Glutamatergic neuron (in vitro differentiated cells): ENCODE results near the gene LMAN1L. TPM values are rescaled to one million over a fixed set of nuclear protein-coding genes. Genes with fewer than 3 reads are reported as not detected.

Experiments used
- DNase-seq: peaks from one replicate; pipeline ENCODE4 v3.0.0; 2022
- H3K27ac Mint-ChIP-seq: one replicate; pipeline ENCODE4 v1.8.0; 2020; ENCODE audit warnings: mild to moderate bottlenecking, mixed read lengths, inconsistent platforms; ENCODE audit not compliant: unreplicated experiment
- H3K27me3 Mint-ChIP-seq: one replicate; pipeline ENCODE4 v1.8.0; 2020; ENCODE audit warnings: mild to moderate bottlenecking, moderate library complexity, mixed read lengths, inconsistent platforms; ENCODE audit not compliant: unreplicated experiment
- H3K36me3 Mint-ChIP-seq: one replicate; pipeline ENCODE4 v1.8.0; 2020; ENCODE audit warnings: mild to moderate bottlenecking, mixed read lengths, inconsistent platforms; ENCODE audit not compliant: unreplicated experiment
- H3K4me1 Mint-ChIP-seq: one replicate; pipeline ENCODE4 v1.8.0; 2020; ENCODE audit warnings: mild to moderate bottlenecking, low read depth, mixed read lengths, inconsistent platforms; ENCODE audit not compliant: unreplicated experiment
- H3K4me3 Mint-ChIP-seq: one replicate; pipeline ENCODE4 v1.8.0; 2020; ENCODE audit warnings: mild to moderate bottlenecking, mixed read lengths, inconsistent platforms; ENCODE audit not compliant: unreplicated experiment
- H3K9me3 Mint-ChIP-seq: one replicate; pipeline ENCODE4 v1.8.0; 2020; ENCODE audit warnings: mild to moderate bottlenecking, moderate library complexity, mixed read lengths, inconsistent platforms; ENCODE audit not compliant: unreplicated experiment
- total RNA-seq: library from RNA; stranded (reverse); fragmentation: NEBNext Ultra II Directional; extraction: Animal tissue kit (Norgen Biotek cat#: 25700); gene quantifications from one replicate; pipeline ENCODE4 v1.2.1, GENCODE V29; 2021; ENCODE audit not compliant: unreplicated experiment
- TF ChIP-seq, protein P1 (sequence below): fragments of 200-600 bp; sonication (generic); IDR thresholded peaks from one replicate; pipeline ENCODE4 v1.5.0; 2021; ENCODE audit not compliant: partially characterized antibody, unreplicated experiment

LMAN1L gene
- total RNA-seq, 1 donor from 2014 or later = not detected

GRCh38 chr15:74778599-74778970, 34.0 kb upstream of the LMAN1L start:
- peaks cover 9% of the 10 kb centered on the region for H3K27me3 Mint-ChIP-seq
- H3K27ac Mint-ChIP-seq = no peak overlapping the region
- peaks cover 1% of the 10 kb centered on the region for H3K9me3 Mint-ChIP-seq
- TF ChIP-seq, protein P1, sequence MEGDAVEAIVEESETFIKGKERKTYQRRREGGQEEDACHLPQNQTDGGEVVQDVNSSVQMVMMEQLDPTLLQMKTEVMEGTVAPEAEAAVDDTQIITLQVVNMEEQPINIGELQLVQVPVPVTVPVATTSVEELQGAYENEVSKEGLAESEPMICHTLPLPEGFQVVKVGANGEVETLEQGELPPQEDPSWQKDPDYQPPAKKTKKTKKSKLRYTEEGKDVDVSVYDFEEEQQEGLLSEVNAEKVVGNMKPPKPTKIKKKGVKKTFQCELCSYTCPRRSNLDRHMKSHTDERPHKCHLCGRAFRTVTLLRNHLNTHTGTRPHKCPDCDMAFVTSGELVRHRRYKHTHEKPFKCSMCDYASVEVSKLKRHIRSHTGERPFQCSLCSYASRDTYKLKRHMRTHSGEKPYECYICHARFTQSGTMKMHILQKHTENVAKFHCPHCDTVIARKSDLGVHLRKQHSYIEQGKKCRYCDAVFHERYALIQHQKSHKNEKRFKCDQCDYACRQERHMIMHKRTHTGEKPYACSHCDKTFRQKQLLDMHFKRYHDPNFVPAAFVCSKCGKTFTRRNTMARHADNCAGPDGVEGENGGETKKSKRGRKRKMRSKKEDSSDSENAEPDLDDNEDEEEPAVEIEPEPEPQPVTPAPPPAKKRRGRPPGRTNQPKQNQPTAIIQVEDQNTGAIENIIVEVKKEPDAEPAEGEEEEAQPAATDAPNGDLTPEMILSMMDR = no peak
- H3K4me3 Mint-ChIP-seq = no peak overlapping the region
- no peak for DNase-seq
- H3K4me1 Mint-ChIP-seq = peaks cover 23% of the 10 kb centered on the region
- H3K36me3 Mint-ChIP-seq = no peaks in the 10 kb centered on the region

- Mint-ChIP-seq H3K4me1 (peaks cover 25% of the 10 kb centered on the region), H3K4me3 (no peak overlapping the region), H3K27me3 (peaks cover 9% of the 10 kb centered on the region), H3K9me3 (peaks cover 1% of the 10 kb centered on the region), H3K36me3 (no peaks in the 10 kb centered on the region), H3K27ac (no peak overlapping the region)
- TF ChIP-seq, protein P1 = no peak
- no peak for DNase-seq
These were observed 33.4 kb upstream of the LMAN1L start for GRCh38 chr15:74779162-74779648.

- H3K27me3 Mint-ChIP-seq = peaks cover 9% of the 10 kb centered on the region
- no peaks in the 10 kb centered on the region for H3K36me3 Mint-ChIP-seq
- peaks cover 27% of the 10 kb centered on the region for H3K4me1 Mint-ChIP-seq
- no peak for DNase-seq
- H3K9me3 Mint-ChIP-seq = peaks cover 1% of the 10 kb centered on the region
- no peak overlapping the region for H3K27ac Mint-ChIP-seq
- peak overlapping the region; percentile 85 for H3K4me3 Mint-ChIP-seq
- TF ChIP-seq, protein P1 = no peak
These were observed 31.9 kb upstream of the LMAN1L start for GRCh38 chr15:74780523-74781430.

DNA sequence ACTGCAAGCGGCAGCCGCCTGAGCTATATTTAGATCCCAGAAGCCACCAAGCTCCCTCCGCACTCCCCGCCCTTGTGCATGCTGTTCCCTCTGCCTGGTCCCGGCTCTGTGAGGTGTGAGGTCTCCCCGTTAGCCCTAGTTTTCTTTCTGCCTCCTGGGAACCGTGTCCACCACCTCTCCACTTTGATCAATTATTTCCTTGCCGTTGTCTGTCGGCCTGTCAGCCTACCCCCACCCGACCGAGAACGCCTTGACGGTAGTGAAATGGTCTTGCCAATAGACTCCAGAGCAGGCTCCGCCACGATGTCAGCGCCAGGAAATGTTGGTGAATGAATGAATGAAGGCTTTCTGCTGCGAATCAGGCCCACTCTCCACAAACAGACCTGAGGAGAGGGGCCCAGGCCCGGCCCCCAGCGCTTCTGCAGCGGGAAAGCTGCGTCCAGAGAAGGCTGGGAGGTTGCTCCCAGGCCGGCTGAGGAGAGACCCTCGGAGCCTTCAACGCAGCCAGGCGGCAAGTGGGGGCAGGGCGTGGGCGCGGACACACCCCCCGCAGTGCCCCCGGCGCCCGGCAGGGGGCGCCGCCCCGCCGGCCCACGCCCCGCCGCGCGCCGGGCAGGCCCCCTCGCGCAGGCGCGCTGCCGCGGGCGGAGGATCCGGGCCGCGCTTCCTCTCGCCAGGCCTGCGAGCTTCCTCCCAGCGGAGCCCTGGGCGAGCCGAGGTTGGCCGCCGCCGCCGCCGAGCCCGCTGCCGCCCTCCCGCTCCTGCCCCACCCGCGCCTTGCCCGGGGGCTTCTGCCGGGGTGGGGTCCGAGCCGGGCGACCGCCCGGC, 31.0 kb upstream of the LMAN1L start, which contains the start of gene CSK:
Gene CSK, plus strand, starts transcription at position 650 of the 828 bp plus-strand sequence. CDS start 16,218 bp downstream, outside the sequence.
- Mint-ChIP-seq H3K9me3 (peaks cover 1% of the 10 kb centered on the region), H3K27ac (peak within 1 kb of the TSS; percentile 68)

More for the DNA sequence above, 31.0 kb upstream of the LMAN1L start, which contains the start of gene CSK:
- no peaks in the 10 kb centered on the region for H3K36me3 Mint-ChIP-seq
- peak; percentile 85 for DNase-seq
- peaks cover 27% of the 10 kb centered on the region for H3K4me1 Mint-ChIP-seq
- TF ChIP-seq, protein P1 = peak; percentile 72
- peak within 1 kb of the TSS; percentile 89 for H3K4me3 Mint-ChIP-seq
- peaks cover 7% of the 10 kb centered on the region for H3K27me3 Mint-ChIP-seq
